Activated T-cell treated with anti-CD3 and anti-CD28 coated beads, Interleukin-2, amount 50 U/mL, for 48 hours (primary cell): ENCODE data around the gene ARF1.

Experiments
- DNase-seq, 2 experiments: peaks; one replicate each; pipeline ENCODE4 v3.0.0-alpha.2; 2020

Gene ARF1

DNA sequence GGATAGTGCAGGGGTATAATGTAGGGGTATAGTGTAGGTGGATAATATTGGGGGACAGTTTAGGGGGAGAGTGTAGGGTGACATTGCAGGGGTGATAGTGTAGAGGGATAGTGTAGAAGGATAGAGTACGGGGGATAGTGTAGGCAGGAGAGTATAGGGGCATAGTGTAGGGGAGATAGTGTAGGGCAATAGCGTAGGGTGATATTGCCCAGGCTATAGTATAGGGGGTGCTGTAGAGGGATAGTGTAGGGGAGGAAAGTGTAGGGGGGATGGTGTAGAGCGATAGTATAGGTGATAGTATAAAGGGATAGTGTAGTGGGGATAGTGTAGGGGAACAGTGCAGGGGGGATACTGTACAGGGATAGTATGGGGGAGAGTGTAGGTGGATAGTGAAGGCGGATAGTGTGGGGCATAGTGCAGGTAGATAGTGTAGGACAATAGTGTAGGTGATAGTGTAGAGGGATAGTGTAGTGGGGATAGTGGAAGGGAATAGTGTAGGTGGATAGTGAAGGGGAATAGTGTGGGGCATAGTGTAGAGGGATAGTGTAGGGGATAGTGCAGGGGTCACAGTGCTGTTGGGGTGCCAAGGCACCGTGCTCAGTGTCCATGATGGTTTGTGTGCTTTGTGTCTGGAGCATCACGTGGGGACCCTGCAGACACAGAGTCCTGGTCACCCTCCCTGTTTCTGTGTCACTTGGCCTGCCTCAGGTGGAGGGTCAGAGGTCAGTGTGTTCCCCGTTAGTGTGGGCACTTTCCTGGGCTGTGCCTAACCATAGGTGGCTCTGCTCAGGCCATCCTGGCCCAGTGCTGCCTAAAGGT is 10.5 kb upstream of the ARF1 start:
- DNase-seq = no peak

DNA sequence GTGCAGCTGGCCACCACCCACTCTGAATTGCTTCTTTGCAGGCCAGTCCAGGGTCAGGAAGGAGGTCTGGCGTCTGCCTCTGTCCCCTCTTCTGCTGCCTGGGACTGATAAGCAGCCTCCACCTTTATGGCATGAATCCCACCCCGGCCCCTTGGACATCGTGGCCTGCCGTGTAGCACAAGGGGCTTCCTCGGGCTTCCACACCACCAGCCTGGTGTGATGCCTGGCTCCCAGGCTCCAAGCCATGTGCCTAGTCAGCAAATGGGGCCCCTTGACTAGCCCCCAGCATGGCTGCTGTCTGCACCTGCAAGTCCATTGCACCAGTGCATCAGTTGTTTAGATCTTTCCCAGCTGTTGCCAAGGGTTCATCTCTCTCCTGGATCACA is 9.9 kb upstream of the ARF1 start:
- DNase-seq = no peak

DNA sequence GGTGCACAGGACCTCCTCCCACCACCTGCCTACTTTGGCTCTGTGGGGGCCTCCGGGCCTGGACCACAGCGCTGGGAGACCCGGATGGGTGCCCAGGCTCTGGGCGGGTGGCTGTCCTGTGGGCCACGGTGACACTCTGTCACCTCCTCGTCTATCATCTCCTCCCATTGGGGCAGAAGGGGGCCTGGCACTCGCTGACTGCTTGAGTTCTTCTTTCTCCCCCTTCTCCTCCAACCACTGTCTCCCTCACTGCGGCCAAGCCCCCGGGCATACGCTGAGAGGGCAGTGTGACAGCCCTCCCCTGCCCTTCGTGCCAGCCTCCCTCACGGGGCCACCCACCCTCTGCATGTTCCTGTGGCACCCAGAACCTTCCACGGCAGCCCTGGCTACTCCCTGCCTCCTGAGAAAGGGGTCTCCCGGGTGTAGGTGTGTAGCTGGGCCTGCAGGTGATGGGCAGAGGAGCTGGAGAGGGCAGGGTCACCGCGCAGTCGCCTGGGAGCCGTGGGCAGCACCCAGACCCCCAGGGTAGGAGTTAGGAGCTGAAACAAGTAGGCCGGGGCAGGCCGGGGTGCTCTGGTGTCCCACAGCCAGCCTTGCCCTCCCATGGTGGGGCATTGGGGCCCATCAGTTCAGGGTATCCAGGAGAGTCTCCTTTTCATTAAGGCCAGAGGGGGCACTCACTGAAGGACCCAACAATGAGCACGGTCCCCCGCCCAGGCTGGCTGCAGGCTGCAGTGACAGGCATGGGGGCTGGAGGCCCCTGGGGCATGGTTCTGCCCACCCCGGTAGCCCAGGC is 9.2 kb upstream of the ARF1 start:
- no peak for DNase-seq

GRCh38 chr1:228073857-228074545 is 8.5 kb upstream of the ARF1 start:
- peak in 1 of 2 experiments; percentile 31 for DNase-seq

GRCh38 chr1:228074954-228075730 is 7.4 kb upstream of the ARF1 start:
- peak in 1 of 2 experiments; percentile 12 for DNase-seq

DNA sequence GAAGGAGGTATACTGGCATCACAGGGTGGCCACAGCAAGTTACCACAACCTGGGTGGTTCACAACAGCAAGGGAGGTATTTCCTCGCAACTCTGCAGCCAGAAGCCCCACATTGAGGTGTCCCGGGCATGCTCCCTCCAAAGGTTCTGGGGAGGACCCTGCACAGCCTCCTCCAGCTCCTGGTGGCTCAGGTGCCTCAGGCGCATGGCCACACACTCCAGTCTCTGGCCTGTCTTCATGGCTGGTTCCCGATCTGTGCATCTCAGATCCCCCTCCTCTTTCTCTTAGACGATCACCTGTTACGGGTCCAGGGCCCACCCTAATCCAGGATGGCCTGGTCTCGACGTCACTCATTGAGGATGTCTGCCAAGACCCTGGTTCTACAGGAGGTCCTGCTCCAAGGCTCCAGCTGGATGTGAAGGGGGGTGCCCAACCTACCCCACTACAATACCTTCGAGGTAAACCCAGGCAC is 6.7 kb upstream of the ARF1 start:
- DNase-seq = peak in 1 of 2 experiments; percentile 14

DNA sequence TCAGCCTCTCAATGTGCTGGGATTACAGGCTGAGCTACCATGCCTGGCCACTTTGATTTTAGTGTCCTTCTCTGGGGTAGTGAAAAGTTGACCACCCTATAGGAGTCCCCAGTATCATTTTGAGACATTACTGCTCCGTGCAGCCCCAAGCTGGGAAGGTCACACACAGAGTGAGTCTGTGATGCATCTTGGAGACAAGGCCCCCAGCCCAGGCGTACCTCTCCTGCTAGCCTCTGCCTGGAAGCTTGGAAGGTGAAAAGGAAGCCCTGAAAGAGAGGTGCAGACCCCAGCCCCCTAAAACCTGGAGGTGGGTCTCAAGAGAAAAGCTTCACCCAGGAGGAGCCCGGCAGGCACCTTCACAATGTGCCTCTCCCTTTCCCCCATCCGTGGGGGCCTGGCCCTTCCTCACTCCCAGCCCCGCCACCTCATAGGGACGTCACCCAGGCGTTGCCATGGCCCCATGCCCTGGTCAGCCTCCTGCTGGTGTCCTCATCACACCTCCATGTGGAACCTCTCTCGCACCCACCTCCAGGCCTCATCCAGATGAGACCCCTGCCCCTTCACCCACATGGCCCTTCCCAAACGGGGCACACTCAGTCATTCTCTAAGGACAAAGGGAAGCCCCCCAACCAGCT is 5.6 kb upstream of the ARF1 start:
- DNase-seq = peak in 1 of 2 experiments; percentile 9

GRCh38 chr1:228077565-228078330 is 4.8 kb upstream of the ARF1 start:
- peak in 1 of 2 experiments; percentile 14 for DNase-seq

DNA sequence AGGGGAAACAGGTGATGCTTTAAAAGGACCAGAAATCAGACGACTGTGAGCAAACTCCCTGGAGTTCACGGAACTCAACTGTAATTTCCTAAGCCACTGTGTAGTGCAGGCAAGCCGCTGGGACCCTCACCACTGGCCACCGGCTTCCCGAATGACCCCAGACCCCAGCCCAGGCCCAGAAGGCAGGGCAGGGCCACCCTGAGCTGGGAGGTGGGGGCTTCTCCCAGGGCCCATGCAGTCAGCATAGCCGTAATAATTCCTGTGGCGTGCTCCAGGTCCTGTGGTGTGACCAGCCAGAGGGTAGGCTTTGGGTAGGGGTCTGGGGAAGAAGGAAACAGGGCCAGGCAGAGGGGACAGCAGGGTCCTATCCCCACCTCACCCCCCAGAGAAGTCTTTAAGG is 3.5 kb upstream of the ARF1 start:
- DNase-seq = no peak

DNA sequence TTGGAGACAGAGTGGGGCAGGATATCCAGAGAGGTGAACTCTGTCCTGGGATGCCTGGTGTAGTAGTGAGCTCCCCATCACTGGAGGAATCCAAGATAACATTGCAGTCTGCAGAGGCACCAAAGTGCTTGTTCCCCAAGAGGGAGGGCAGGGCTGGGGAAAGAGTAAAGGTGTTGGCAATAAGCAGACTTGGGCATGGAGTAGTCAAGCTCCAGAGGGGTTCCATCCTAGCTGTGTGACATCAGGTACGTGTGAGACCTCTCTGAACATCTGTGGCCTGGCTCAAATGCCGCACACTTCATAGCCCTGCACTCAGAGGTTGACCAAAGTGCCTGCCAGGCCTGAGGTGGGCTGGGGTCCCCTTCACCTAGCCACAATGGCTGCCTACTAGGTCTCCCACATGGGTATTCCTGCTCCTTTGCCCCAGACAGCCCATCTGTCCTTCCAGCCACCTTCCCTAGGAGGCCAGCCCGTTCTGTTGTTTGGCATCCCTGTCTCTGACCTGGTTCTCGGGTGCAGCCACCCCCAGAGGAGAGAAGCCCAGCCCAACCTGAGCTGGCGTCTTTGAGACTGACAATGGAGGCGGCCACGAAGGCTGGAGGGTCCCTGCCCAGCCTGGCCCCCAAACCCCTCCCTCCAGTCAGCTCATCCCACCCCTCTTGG is 2.8 kb upstream of the ARF1 start:
- DNase-seq = no peak

GRCh38 chr1:228081144-228081543 is 1.4 kb upstream of the ARF1 start:
- no peak for DNase-seq

DNA sequence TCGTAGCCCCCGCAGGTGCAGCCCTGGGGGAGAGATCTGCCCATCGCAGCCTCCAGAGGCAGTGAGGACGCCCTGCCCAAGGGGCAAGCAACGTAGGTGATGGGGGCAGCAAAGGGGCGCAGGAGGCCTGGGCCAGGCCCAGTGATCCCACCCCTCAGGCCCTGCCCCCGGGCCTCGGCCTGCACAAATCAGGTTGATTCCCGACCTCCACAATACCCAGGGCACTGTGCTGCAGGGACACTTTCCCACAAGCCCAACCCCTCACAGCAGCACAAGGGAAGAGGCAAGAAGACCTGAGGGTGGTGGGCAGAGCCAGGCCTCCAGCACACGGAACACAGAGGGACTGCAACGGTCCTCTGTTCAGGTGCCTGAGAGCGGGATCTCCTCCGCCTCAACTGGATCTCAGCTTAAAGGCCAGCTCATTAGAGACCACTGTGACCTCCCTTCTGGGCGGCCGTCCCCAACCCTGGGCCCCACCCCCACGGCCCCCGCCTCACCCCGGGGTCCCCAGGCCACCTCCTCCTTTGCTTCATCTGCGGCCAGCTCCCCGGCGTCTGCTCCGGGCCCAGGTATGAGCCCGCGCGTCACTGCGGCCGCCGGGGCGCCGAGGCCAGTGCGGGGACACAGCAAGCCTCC is 812 bp upstream of the ARF1 start:
- DNase-seq = peak in 1 of 2 experiments; percentile 49

- DNase-seq = peak in 1 of 2 experiments; percentile 46
These were observed 686 bp downstream of the ARF1 start for GRCh38 chr1:228082918-228083870.

- no peak for DNase-seq
These were observed 1.4 kb downstream of the ARF1 start for GRCh38 chr1:228083871-228084278.

- DNase-seq = peak in 1 of 2 experiments; percentile 41
These were observed 1.8 kb downstream of the ARF1 start for GRCh38 chr1:228084325-228084724.

GRCh38 chr1:228084797-228085196 is 2.3 kb downstream of the ARF1 start:
- DNase-seq = no peak

DNA sequence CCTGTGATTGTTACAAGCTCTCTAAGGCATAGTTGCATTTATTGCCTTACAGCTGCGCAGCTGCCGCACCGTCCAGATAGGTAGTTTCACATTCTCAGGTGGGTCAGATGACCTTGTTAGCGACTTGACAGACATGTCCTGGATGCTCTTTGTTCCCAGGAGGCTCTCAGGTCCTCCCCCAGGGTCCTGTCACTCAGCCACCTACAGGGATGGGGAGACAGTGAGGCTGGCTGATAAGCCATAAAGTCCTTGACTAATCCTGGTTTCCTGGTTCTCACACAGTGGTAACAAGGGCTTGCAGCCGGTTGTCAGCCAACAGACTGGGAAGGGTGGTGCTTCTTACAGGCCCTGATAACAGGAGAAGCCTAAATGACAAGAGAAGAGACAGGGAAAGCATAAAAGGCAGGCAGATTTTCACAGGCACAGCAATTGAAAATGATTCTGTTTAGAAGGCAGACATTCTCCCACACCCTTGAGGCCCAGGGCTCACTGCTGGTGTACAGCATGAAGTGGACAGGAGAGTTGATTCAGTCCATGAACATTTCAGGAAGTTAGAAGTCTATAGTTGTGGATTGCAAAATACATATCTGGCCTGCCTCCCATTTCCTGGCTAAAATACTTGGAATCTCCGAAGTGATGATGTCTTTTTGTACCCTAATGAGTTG is 2.9 kb downstream of the ARF1 start:
- DNase-seq = no peak

- DNase-seq = peak; percentile 45 to 48
These were observed 5.3 kb downstream of the ARF1 start for GRCh38 chr1:228087771-228088251.
